H9 (cell line): ENCODE data around the gene OSBPL10. TPM values are rescaled to one million over a fixed set of nuclear protein-coding genes. Genes with fewer than 3 reads are reported as not detected.

ENCODE experiments used
- DNase-seq: peaks from one replicate; pipeline ENCODE4 v3.0.0-alpha.2; 2017
- H2AFZ ChIP-seq: one replicate; pipeline ENCODE4 v1.6.1; 2013; ENCODE audit warnings: mild to moderate bottlenecking, low read length, control low read depth, moderate library complexity
- H2AK5ac ChIP-seq: 2 replicates; pipeline ENCODE4 v1.6.1; 2013; ENCODE audit warnings: low read length, control low read depth, mixed read lengths; ENCODE audit not compliant: insufficient read length
- H2BK120ac ChIP-seq: one replicate; pipeline ENCODE4 v1.6.1; 2013; ENCODE audit warnings: low read depth, mild to moderate bottlenecking, low read length, control low read depth, inconsistent platforms; ENCODE audit not compliant: poor library complexity, severe bottlenecking
- H2BK12ac ChIP-seq: 2 replicates; pipeline ENCODE4 v1.6.1; 2013; ENCODE audit warnings: low read length, control low read depth, mixed read lengths, low read depth; ENCODE audit not compliant: insufficient read length
- H2BK15ac ChIP-seq: 2 replicates; pipeline ENCODE4 v1.6.1; 2013; ENCODE audit warnings: low read depth, low read length, control low read depth
- H2BK20ac ChIP-seq: one replicate; pipeline ENCODE4 v1.6.1; 2013; ENCODE audit warnings: low read depth, mild to moderate bottlenecking, low read length, control low read depth, inconsistent platforms; ENCODE audit not compliant: poor library complexity, severe bottlenecking
- H2BK5ac ChIP-seq: 2 replicates; pipeline ENCODE4 v1.6.1; 2013; ENCODE audit warnings: low read length, control low read depth, mixed read lengths; ENCODE audit not compliant: insufficient read length
- H3K14ac ChIP-seq: 2 replicates; pipeline ENCODE4 v1.6.1; 2013; ENCODE audit warnings: low read length, control low read depth; ENCODE audit not compliant: insufficient read depth
- H3K18ac ChIP-seq: 2 replicates; pipeline ENCODE4 v1.6.1; 2013; ENCODE audit warnings: low read depth, mild to moderate bottlenecking, mixed read lengths, low read length, control low read depth; ENCODE audit not compliant: insufficient read length
- H3K23ac ChIP-seq: 2 replicates; pipeline ENCODE4 v1.6.1; 2013; ENCODE audit warnings: low read length, control low read depth, mixed read lengths, low read depth; ENCODE audit not compliant: insufficient read length
- H3K23me2 ChIP-seq: 2 replicates; pipeline ENCODE4 v1.6.1; 2013; ENCODE audit warnings: low read depth, mild to moderate bottlenecking, mixed read lengths, low read length, control low read depth; ENCODE audit not compliant: insufficient read length, poor library complexity, severe bottlenecking
- H3K27ac ChIP-seq: 2 replicates; pipeline ENCODE4 v1.5.1; 2013; ENCODE audit warnings: low read length, control low read depth, mixed read lengths, low read depth; ENCODE audit not compliant: insufficient read length
- H3K27me3 ChIP-seq: 2 replicates; pipeline ENCODE4 v1.6.1; 2013; ENCODE audit warnings: low read length, control low read depth, inconsistent platforms; ENCODE audit not compliant: insufficient read depth
- H3K4ac ChIP-seq: 2 replicates; pipeline ENCODE4 v1.6.1; 2013; ENCODE audit warnings: low read depth, mild to moderate bottlenecking, control low read depth, inconsistent platforms, low read length, moderate library complexity
- H3K4me1 ChIP-seq: 2 replicates; pipeline ENCODE4 v1.6.1; 2013; ENCODE audit warnings: low read length, control low read depth, inconsistent platforms; ENCODE audit not compliant: insufficient read depth
- H3K4me2 ChIP-seq: 2 replicates; pipeline ENCODE4 v1.6.1; 2013; ENCODE audit warnings: low read length, control low read depth, mixed read lengths; ENCODE audit not compliant: insufficient read length, insufficient read depth
- H3K56ac ChIP-seq: 2 replicates; pipeline ENCODE4 v1.6.1; 2013; ENCODE audit warnings: low read depth, mild to moderate bottlenecking, mixed read lengths, low read length, control low read depth; ENCODE audit not compliant: insufficient read length
- H3K79me1 ChIP-seq: 2 replicates; pipeline ENCODE4 v1.6.1; 2013; ENCODE audit warnings: low read depth, mild to moderate bottlenecking, moderate library complexity, low read length, control low read depth, inconsistent platforms; ENCODE audit not compliant: insufficient read depth, poor library complexity, severe bottlenecking
- H3K79me2 ChIP-seq: 2 replicates; pipeline ENCODE4 v1.6.1; 2013; ENCODE audit warnings: low read length, control low read depth, inconsistent platforms; ENCODE audit not compliant: insufficient read depth
- H3K9ac ChIP-seq: 2 replicates; pipeline ENCODE4 v1.6.1; 2013; ENCODE audit warnings: low read length, control low read depth, mixed read lengths; ENCODE audit not compliant: insufficient read length; ENCODE audit errors: extremely low read depth
- H3K9me3 ChIP-seq: one replicate; pipeline ENCODE4 v1.6.1; 2013; ENCODE audit warnings: low read depth, low read length, inconsistent platforms; ENCODE audit not compliant: control insufficient read depth
- H3T11ph ChIP-seq: one replicate; pipeline ENCODE4 v1.6.1; 2013; ENCODE audit warnings: mild to moderate bottlenecking, low read length, control low read depth, inconsistent platforms
- H4K20me1 ChIP-seq: one replicate; pipeline ENCODE4 v1.6.1; 2013; ENCODE audit not compliant: control insufficient read depth, insufficient read length, insufficient read depth
- H4K5ac ChIP-seq: 2 replicates; pipeline ENCODE4 v1.6.1; 2013; ENCODE audit warnings: low read depth, mild to moderate bottlenecking, mixed read lengths, low read length, control low read depth; ENCODE audit not compliant: insufficient read length
- H4K8ac ChIP-seq: replicated peaks from 2 replicates; pipeline ENCODE4 v1.6.1; 2013; ENCODE audit warnings: low read length, control low read depth, mixed read lengths, low read depth; ENCODE audit not compliant: insufficient read length
- H4K91ac ChIP-seq: 2 replicates; pipeline ENCODE4 v1.6.1; 2013; ENCODE audit warnings: low read depth, mild to moderate bottlenecking, moderate library complexity, mixed read lengths, low read length, control low read depth; ENCODE audit not compliant: insufficient read length
- H3K27ac Mint-ChIP-seq, 3 experiments: 2 replicates in 2 of 3; 3 replicates in 1 of 3; pipeline ENCODE4 v1.8.0; 2020 to 2021; ENCODE audit warnings: mixed read lengths in 3 of 3, mild to moderate bottlenecking in 1 of 3, moderate library complexity in 1 of 3
- H3K27me3 Mint-ChIP-seq: 2 replicates; pipeline ENCODE4 v1.8.0; 2021; ENCODE audit warnings: low read depth, mild to moderate bottlenecking, moderate library complexity, mixed read lengths
- H3K36me3 Mint-ChIP-seq, 3 experiments: 2 replicates in 2 of 3; 3 replicates in 1 of 3; pipeline ENCODE4 v1.8.0; 2020 to 2021; ENCODE audit warnings: low read depth in 3 of 3, mixed read lengths in 3 of 3; ENCODE audit not compliant: insufficient read depth in 1 of 3
- H3K4me1 Mint-ChIP-seq, 2 experiments: 2 replicates each; pipeline ENCODE4 v1.8.0; 2020; ENCODE audit warnings: mixed read lengths in 2 of 2
- H3K4me3 Mint-ChIP-seq, 2 experiments: 2 replicates in 1 of 2; 3 replicates in 1 of 2; pipeline ENCODE4 v1.8.0; 2020 to 2021; ENCODE audit warnings: mild to moderate bottlenecking in 2 of 2, mixed read lengths in 2 of 2, moderate library complexity in 1 of 2
- H3K9me3 Mint-ChIP-seq, 2 experiments: 2 replicates in 1 of 2; 3 replicates in 1 of 2; pipeline ENCODE4 v1.8.0; 2020; ENCODE audit warnings: mild to moderate bottlenecking in 2 of 2, mixed read lengths in 2 of 2, moderate library complexity in 1 of 2
- CTCF ChIP-seq: fragments of 200-600 bp; sonication (generic); conservative IDR thresholded peaks from 3 replicates; pipeline ENCODE4 v1.8.0; 2021; ENCODE audit warnings: antibody characterized with exemption, mild to moderate bottlenecking
- WGBS: extraction: QIAGEN DNeasy Blood & Tissue Kit; methylation state at CpG from one replicate; pipeline ENCODE4 v1.1.7; 2013; ENCODE audit warnings: missing lambda C conversion rate, low lambda C conversion rate, mixed read lengths; ENCODE audit not compliant: insufficient read length; ENCODE audit errors: extremely low coverage; 5-methylcytosine and 5-hydroxymethylcytosine counted together
- total RNA-seq: library from RNA; stranded (reverse); gene quantifications from 2 replicates; pipeline ENCODE4 v1.2.1, GENCODE V29; 2021

OSBPL10 gene
- total RNA-seq, 1 experiment from 2014 or later: 42.7 TPM

- no peak overlapping the region for H2BK5ac ChIP-seq
- DNase-seq: no peak
- peaks cover 41 to 44% of the 10 kb centered on the region in 2 experiments for H3K4me1 Mint-ChIP-seq
- H2BK15ac ChIP-seq: no peak overlapping the region
- H3K27me3 Mint-ChIP-seq: no peaks in the 10 kb centered on the region
- no CpG with 5 or more reads among the region's 3 CpGs for WGBS
- H3K79me2 ChIP-seq: peaks cover 18% of the 10 kb centered on the region; the same call in 1 of the 2 replicates
- no peak overlapping the region for H3K23ac ChIP-seq
- H3K9me3 Mint-ChIP-seq: no peaks in the 10 kb centered on the region
- no peak overlapping the region for H2AK5ac ChIP-seq
- H3K4me2 ChIP-seq: no peak overlapping the region
- no peak overlapping the region for H3K18ac ChIP-seq
- H3K4me3 Mint-ChIP-seq: no peak overlapping the region; a peak in 1 of 5 replicates
- H3K14ac ChIP-seq: peak overlapping the region; percentile 39; the same call in 1 of the 2 replicates
- H3K23me2 ChIP-seq: no peaks in the 10 kb centered on the region
- peaks cover 10% of the 10 kb centered on the region; the same call in 1 of the 2 replicates for H3K4me1 ChIP-seq
- TF ChIP-seq CTCF: no peak
- H3K4ac ChIP-seq: no peak overlapping the region
- H4K5ac ChIP-seq: no peak overlapping the region
- no peak overlapping the region for H4K8ac ChIP-seq
- no peak overlapping the region for H3T11ph ChIP-seq
- H4K20me1 ChIP-seq: no peaks in the 10 kb centered on the region
- H3K9ac ChIP-seq: no peak overlapping the region
- H3K79me1 ChIP-seq: no peaks in the 10 kb centered on the region
- peak overlapping the region in 1 of 3 experiments; percentile 55; a peak in 1 of 7 replicates for H3K27ac Mint-ChIP-seq
- H2AFZ ChIP-seq: no peak overlapping the region
- no peak overlapping the region for H2BK120ac ChIP-seq
- no peak overlapping the region for H3K27ac ChIP-seq
- no peaks in the 10 kb centered on the region for H3K9me3 ChIP-seq
- H2BK12ac ChIP-seq: no peak overlapping the region
- H2BK20ac ChIP-seq: no peak overlapping the region
- no peak overlapping the region for H4K91ac ChIP-seq
- H3K27me3 ChIP-seq: no peaks in the 10 kb centered on the region
- H3K36me3 Mint-ChIP-seq: peaks cover 6 to 11% (median 6%) of the 10 kb centered on the region in 3 experiments
- no peak overlapping the region for H3K56ac ChIP-seq
These were observed 69.9 kb downstream of the OSBPL10 start for GRCh38 chr3:31911124-31911523.
